Measurements from ENCODE around the gene KIR2DL1.
"Not testable (repeated sequence)": the region's sequence is repeated elsewhere in the genome, so short reads cannot be mapped to it uniquely, and the experiment has no call there.

The KIR2DL1 gene

DNA sequence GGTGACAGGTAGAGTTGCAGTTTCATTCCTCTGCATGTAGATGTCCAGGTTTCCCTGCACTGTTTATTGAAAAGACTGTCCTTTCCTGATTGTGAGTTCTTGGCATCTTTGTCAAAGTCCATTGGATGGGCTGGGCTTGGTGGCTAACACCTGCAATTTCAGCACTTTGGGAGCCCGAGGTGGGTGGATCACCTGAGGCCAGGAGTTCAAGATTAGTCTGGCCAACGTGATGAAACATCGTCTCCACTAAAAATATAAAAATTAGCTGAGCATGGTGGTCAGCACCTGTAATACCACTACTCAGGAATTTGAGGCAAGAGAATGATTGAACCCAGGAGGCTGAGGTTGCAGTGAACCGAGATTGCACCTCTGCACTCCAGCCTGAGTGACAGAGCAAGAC is 8.3 kb downstream of the KIR2DL1 start:
- not testable (repeated sequence) for DNase-seq; H3K36me3 ChIP-seq (ENCODE audit: control insufficient read depth in 1 of 2, insufficient read depth in 2 of 2, low read length in 2 of 2); H3K79me2 ChIP-seq (ENCODE audit: control insufficient read depth, insufficient read depth, low read length, poor library complexity); H3K27me3 ChIP-seq (ENCODE audit: insufficient read depth, low read length); H3K4me3 ChIP-seq (ENCODE audit: low read depth, low read length); H3K4ac ChIP-seq (ENCODE audit: low read depth, low read length); H3K23ac ChIP-seq (ENCODE audit: low read length); H2AK5ac ChIP-seq (ENCODE audit: low read length); H2BK120ac ChIP-seq (ENCODE audit: insufficient read depth, low read length, poor library complexity); H4K12ac ChIP-seq (ENCODE audit: low read depth, low read length); H4K8ac ChIP-seq (ENCODE audit: low read depth, low read length); H3K14ac ChIP-seq (ENCODE audit: low read length); H3K27ac ChIP-seq (ENCODE audit: low read depth, low read length); H3K18ac ChIP-seq (ENCODE audit: low read length); H3K9ac ChIP-seq (ENCODE audit: low read length); H3K4me2 ChIP-seq (ENCODE audit: low read length); H4K91ac ChIP-seq (ENCODE audit: low read depth, low read length); H2BK12ac ChIP-seq (ENCODE audit: low read length); H3K79me1 ChIP-seq (ENCODE audit: low read length); H2BK5ac ChIP-seq (ENCODE audit: low read depth, low read length, poor library complexity); H2AFZ ChIP-seq (ENCODE audit: insufficient read depth, low read length, poor library complexity); H3K4me1 ChIP-seq (ENCODE audit: control insufficient read depth in 1 of 2, insufficient read depth in 2 of 2, low read length in 2 of 2)
- no CpG with 5 or more reads among the region's 4 CpGs for WGBS (ENCODE audit: extremely low coverage, insufficient coverage, insufficient read length)
- peaks cover 16% of the 10 kb centered on the region for H3K9me3 ChIP-seq (ENCODE audit: insufficient read depth, low read depth, low read length)

DNA sequence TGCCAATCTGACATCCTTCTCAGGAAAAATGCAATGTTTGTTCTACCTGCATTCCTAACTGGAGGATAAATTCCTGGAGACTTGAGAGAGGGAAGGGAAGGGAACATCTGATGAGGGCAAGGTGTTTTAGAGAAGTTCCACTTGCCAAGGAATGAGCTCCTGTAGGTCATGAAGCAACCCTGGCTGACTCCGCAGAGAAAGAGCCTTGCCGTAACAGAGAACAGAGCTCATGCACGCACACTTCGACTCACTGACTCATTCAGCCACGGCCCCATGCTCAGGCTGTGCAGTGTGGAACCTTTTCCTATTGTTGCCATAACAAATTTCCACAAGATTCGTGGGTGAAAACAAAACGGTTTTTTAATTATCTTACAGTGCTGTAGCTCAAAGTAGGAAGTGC is 9.3 kb downstream of the KIR2DL1 start:
- not testable (repeated sequence) for H3K4me3 ChIP-seq (ENCODE audit: low read depth, low read length); H2AK5ac ChIP-seq (ENCODE audit: low read length); H3K14ac ChIP-seq (ENCODE audit: low read length); H3K9ac ChIP-seq (ENCODE audit: low read length); H3K79me1 ChIP-seq (ENCODE audit: low read length); H2BK5ac ChIP-seq (ENCODE audit: low read depth, low read length, poor library complexity); H3K79me2 ChIP-seq (ENCODE audit: control insufficient read depth, insufficient read depth, low read length, poor library complexity); H2BK120ac ChIP-seq (ENCODE audit: insufficient read depth, low read length, poor library complexity); H3K27ac ChIP-seq (ENCODE audit: low read depth, low read length); H4K8ac ChIP-seq (ENCODE audit: low read depth, low read length); H3K23ac ChIP-seq (ENCODE audit: low read length); H3K27me3 ChIP-seq (ENCODE audit: insufficient read depth, low read length); H4K91ac ChIP-seq (ENCODE audit: low read depth, low read length); H4K12ac ChIP-seq (ENCODE audit: low read depth, low read length); H2BK12ac ChIP-seq (ENCODE audit: low read length); H3K18ac ChIP-seq (ENCODE audit: low read length); H3K4ac ChIP-seq (ENCODE audit: low read depth, low read length); H2AFZ ChIP-seq (ENCODE audit: insufficient read depth, low read length, poor library complexity); H3K36me3 ChIP-seq (ENCODE audit: control insufficient read depth in 1 of 2, insufficient read depth in 2 of 2, low read length in 2 of 2); H3K4me1 ChIP-seq (ENCODE audit: control insufficient read depth in 1 of 2, insufficient read depth in 2 of 2, low read length in 2 of 2); H3K4me2 ChIP-seq (ENCODE audit: low read length)
- H3K9me3 ChIP-seq (ENCODE audit: insufficient read depth, low read depth, low read length), result peaks cover 18% of the 10 kb centered on the region
- no CpG with 5 or more reads among the region's 7 CpGs for WGBS (ENCODE audit: extremely low coverage, insufficient coverage, insufficient read length)
- DNase-seq, result peak; percentile 19 to 20

- H3K14ac ChIP-seq (ENCODE audit: low read length), result not testable (repeated sequence)
Measured at GRCh38 chr19:54782916-54783315, 13.3 kb downstream of the KIR2DL1 start.

GRCh38 chr19:54786091-54786723 is 16.6 kb downstream of the KIR2DL1 start:
- H4K8ac ChIP-seq (ENCODE audit: low read depth, low read length); H2AK5ac ChIP-seq (ENCODE audit: low read length); H3K36me3 ChIP-seq (ENCODE audit: control insufficient read depth in 1 of 2, insufficient read depth in 2 of 2, low read length in 2 of 2); H3K4ac ChIP-seq (ENCODE audit: low read depth, low read length); H3K23ac ChIP-seq (ENCODE audit: low read length); DNase-seq; H3K27ac ChIP-seq (ENCODE audit: low read depth, low read length); H3K18ac ChIP-seq (ENCODE audit: low read length); H3K4me3 ChIP-seq (ENCODE audit: low read depth, low read length); H3K27me3 ChIP-seq (ENCODE audit: insufficient read depth, low read length); H3K4me1 ChIP-seq (ENCODE audit: control insufficient read depth in 1 of 2, insufficient read depth in 2 of 2, low read length in 2 of 2); H3K4me2 ChIP-seq (ENCODE audit: low read length); H2BK12ac ChIP-seq (ENCODE audit: low read length); H4K91ac ChIP-seq (ENCODE audit: low read depth, low read length); H3K14ac ChIP-seq (ENCODE audit: low read length); H3K79me1 ChIP-seq (ENCODE audit: low read length); H3K9ac ChIP-seq (ENCODE audit: low read length); H4K12ac ChIP-seq (ENCODE audit: low read depth, low read length); H2BK120ac ChIP-seq (ENCODE audit: insufficient read depth, low read length, poor library complexity); H2AFZ ChIP-seq (ENCODE audit: insufficient read depth, low read length, poor library complexity); H3K79me2 ChIP-seq (ENCODE audit: control insufficient read depth, insufficient read depth, low read length, poor library complexity); H2BK5ac ChIP-seq (ENCODE audit: low read depth, low read length, poor library complexity): not testable (repeated sequence)
- WGBS (ENCODE audit: extremely low coverage, insufficient coverage, insufficient read length), result no CpG with 5 or more reads among the region's 24 CpGs
- H3K9me3 ChIP-seq (ENCODE audit: insufficient read depth, low read depth, low read length), result peaks cover 47% of the 10 kb centered on the region

More at GRCh38 chr19:54782916-54783315, 13.3 kb downstream of the KIR2DL1 start:
- not testable (repeated sequence) for H3K23ac ChIP-seq (ENCODE audit: low read length); H2BK12ac ChIP-seq (ENCODE audit: low read length); H4K12ac ChIP-seq (ENCODE audit: low read depth, low read length); H3K79me2 ChIP-seq (ENCODE audit: control insufficient read depth, insufficient read depth, low read length, poor library complexity); H4K91ac ChIP-seq (ENCODE audit: low read depth, low read length); H3K36me3 ChIP-seq (ENCODE audit: control insufficient read depth in 1 of 2, insufficient read depth in 2 of 2, low read length in 2 of 2); DNase-seq; H3K18ac ChIP-seq (ENCODE audit: low read length); H3K79me1 ChIP-seq (ENCODE audit: low read length); H3K4me3 ChIP-seq (ENCODE audit: low read depth, low read length); H2BK120ac ChIP-seq (ENCODE audit: insufficient read depth, low read length, poor library complexity); H3K9ac ChIP-seq (ENCODE audit: low read length); H3K27ac ChIP-seq (ENCODE audit: low read depth, low read length); H2AFZ ChIP-seq (ENCODE audit: insufficient read depth, low read length, poor library complexity); H2BK5ac ChIP-seq (ENCODE audit: low read depth, low read length, poor library complexity); H3K4ac ChIP-seq (ENCODE audit: low read depth, low read length); H3K4me1 ChIP-seq (ENCODE audit: control insufficient read depth in 1 of 2, insufficient read depth in 2 of 2, low read length in 2 of 2); H4K8ac ChIP-seq (ENCODE audit: low read depth, low read length); H2AK5ac ChIP-seq (ENCODE audit: low read length); H3K4me2 ChIP-seq (ENCODE audit: low read length); H3K27me3 ChIP-seq (ENCODE audit: insufficient read depth, low read length)
- H3K9me3 ChIP-seq (ENCODE audit: insufficient read depth, low read depth, low read length), result peaks cover 31% of the 10 kb centered on the region
- WGBS (ENCODE audit: extremely low coverage, insufficient coverage, insufficient read length), result no CpG with 5 or more reads among the region's 4 CpGs
